Osteocyte (in vitro differentiated cells): ENCODE measurements around the gene TRAPPC3L. TPM values are rescaled to one million over a fixed set of nuclear protein-coding genes. Genes with fewer than 3 reads are reported as not detected.

ENCODE experiments used
- DNase-seq: peaks from one replicate; pipeline ENCODE4 v3.0.0; 2021; ENCODE audit warnings: mixed read lengths; ENCODE audit not compliant: unreplicated experiment; ENCODE audit errors: extremely low spot score
- H3K27ac Mint-ChIP-seq: one replicate; pipeline ENCODE4 v1.8.0; 2021; ENCODE audit warnings: mild to moderate bottlenecking, mixed read lengths; ENCODE audit not compliant: unreplicated experiment
- H3K27me3 Mint-ChIP-seq: one replicate; pipeline ENCODE4 v1.8.0; 2021; ENCODE audit warnings: mixed read lengths; ENCODE audit not compliant: unreplicated experiment
- H3K36me3 Mint-ChIP-seq: one replicate; pipeline ENCODE4 v1.8.0; 2021; ENCODE audit warnings: mixed read lengths; ENCODE audit not compliant: unreplicated experiment
- H3K4me1 Mint-ChIP-seq: one replicate; pipeline ENCODE4 v1.8.0; 2021; ENCODE audit warnings: mixed read lengths; ENCODE audit not compliant: unreplicated experiment
- H3K4me3 Mint-ChIP-seq: one replicate; pipeline ENCODE4 v1.8.0; 2021; ENCODE audit warnings: mild to moderate bottlenecking, moderate library complexity, mixed read lengths; ENCODE audit not compliant: unreplicated experiment
- H3K9me3 Mint-ChIP-seq: one replicate; pipeline ENCODE4 v1.8.0; 2021; ENCODE audit warnings: mixed read lengths; ENCODE audit not compliant: unreplicated experiment
- total RNA-seq: library from RNA; stranded (reverse); gene quantifications from 2 replicates; pipeline ENCODE4 v1.2.1, GENCODE V29; 2021
- TF ChIP-seq, protein P1 (sequence below): fragments of 200-600 bp; sonication (generic); IDR thresholded peaks from 2 replicates; pipeline ENCODE4 v1.5.0; 2021; ENCODE audit warnings: antibody characterized with exemption, mild to moderate bottlenecking, moderate library complexity

The TRAPPC3L gene
- total RNA-seq, 1 donor from 2014 or later = not detected

- H3K27me3 Mint-ChIP-seq = peaks cover 14% of the 10 kb centered on the region
- DNase-seq = peak; percentile 88
- H3K4me3 Mint-ChIP-seq = no peak overlapping the region
- H3K36me3 Mint-ChIP-seq = no peaks in the 10 kb centered on the region
- TF ChIP-seq, protein P1, sequence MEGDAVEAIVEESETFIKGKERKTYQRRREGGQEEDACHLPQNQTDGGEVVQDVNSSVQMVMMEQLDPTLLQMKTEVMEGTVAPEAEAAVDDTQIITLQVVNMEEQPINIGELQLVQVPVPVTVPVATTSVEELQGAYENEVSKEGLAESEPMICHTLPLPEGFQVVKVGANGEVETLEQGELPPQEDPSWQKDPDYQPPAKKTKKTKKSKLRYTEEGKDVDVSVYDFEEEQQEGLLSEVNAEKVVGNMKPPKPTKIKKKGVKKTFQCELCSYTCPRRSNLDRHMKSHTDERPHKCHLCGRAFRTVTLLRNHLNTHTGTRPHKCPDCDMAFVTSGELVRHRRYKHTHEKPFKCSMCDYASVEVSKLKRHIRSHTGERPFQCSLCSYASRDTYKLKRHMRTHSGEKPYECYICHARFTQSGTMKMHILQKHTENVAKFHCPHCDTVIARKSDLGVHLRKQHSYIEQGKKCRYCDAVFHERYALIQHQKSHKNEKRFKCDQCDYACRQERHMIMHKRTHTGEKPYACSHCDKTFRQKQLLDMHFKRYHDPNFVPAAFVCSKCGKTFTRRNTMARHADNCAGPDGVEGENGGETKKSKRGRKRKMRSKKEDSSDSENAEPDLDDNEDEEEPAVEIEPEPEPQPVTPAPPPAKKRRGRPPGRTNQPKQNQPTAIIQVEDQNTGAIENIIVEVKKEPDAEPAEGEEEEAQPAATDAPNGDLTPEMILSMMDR = peak; percentile 94
- H3K27ac Mint-ChIP-seq = no peak overlapping the region
- H3K4me1 Mint-ChIP-seq = peaks cover 4% of the 10 kb centered on the region
- H3K9me3 Mint-ChIP-seq = no peaks in the 10 kb centered on the region
These were observed 16.0 kb upstream of the TRAPPC3L start for GRCh38 chr6:116561377-116562018.

DNA sequence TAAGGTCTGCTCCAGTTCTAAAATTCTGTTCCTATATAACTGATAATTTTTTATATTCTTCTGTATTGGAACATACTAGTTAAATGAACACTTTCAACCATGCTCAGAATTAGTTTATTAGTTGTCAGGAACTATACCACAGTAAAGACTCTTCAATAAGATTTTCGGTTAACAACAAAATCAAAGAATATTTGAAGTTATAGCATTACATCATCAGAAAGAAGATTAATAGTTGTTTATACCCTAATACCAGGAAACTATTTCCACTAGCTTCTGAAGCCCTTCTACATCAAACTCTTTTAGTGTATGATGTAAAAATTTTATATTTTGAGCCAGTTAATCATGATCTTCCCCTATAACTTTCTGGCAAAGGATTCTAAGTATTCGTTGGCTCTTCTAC is 14.6 kb upstream of the TRAPPC3L start:
- DNase-seq = no peak
- peaks cover 8% of the 10 kb centered on the region for H3K27me3 Mint-ChIP-seq
- peaks cover 4% of the 10 kb centered on the region for H3K4me1 Mint-ChIP-seq
- no peak overlapping the region for H3K4me3 Mint-ChIP-seq
- H3K36me3 Mint-ChIP-seq = no peaks in the 10 kb centered on the region
- H3K9me3 Mint-ChIP-seq = no peaks in the 10 kb centered on the region
- TF ChIP-seq, protein P1 = no peak
- no peak overlapping the region for H3K27ac Mint-ChIP-seq

DNA sequence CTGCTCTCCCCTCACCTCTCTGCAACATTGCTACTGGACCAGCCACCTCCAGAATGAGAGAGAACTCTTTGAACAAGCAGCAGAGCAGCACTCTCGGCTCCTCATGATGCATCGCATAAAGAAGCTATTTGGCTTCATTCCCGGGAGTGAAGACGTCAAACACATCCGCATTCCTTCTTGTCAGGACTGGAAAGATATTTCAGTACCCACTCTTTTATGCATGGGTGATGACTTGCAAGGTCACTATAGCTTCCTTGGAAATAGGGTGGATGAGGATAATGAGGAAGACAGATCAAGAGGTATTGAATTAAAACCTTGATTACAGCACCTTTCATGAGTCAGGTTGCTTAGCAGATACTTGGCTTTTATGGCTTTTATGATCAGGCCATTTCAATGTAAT is 12.4 kb upstream of the TRAPPC3L start:
- no peak overlapping the region for H3K4me3 Mint-ChIP-seq
- no peak for DNase-seq
- H3K4me1 Mint-ChIP-seq = peaks cover 4% of the 10 kb centered on the region
- H3K27ac Mint-ChIP-seq = no peak overlapping the region
- TF ChIP-seq, protein P1 = no peak
- peaks cover 7% of the 10 kb centered on the region for H3K27me3 Mint-ChIP-seq
- H3K36me3 Mint-ChIP-seq = no peaks in the 10 kb centered on the region
- no peaks in the 10 kb centered on the region for H3K9me3 Mint-ChIP-seq

- Mint-ChIP-seq H3K9me3 (no peaks in the 10 kb centered on the region), H3K27ac (no peak overlapping the region), H3K36me3 (no peaks in the 10 kb centered on the region)
These were observed 11.4 kb upstream of the TRAPPC3L start for GRCh38 chr6:116556814-116557415.

DNA sequence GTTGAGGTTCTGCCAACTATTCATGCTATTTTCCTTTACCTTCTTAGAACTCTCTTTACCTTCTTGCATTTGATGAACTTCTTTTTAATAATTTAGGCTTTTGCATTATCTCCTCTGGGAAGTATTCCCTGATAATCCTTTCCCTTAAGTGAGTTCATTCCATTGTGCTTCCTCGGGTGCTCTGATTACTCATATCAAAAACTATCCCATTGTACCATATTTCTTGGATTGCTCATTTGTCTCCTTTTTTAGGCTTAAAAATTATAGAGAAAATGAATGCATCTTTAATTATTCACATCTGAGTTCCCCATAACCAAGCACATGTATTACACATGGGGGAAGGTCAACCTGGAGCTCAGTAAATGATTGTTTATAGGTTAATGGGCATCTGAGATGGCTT is 10.6 kb upstream of the TRAPPC3L start:
- H3K27ac Mint-ChIP-seq = no peak overlapping the region
- H3K9me3 Mint-ChIP-seq = no peaks in the 10 kb centered on the region
- peaks cover 4% of the 10 kb centered on the region for H3K4me1 Mint-ChIP-seq
- H3K36me3 Mint-ChIP-seq = no peaks in the 10 kb centered on the region
- TF ChIP-seq, protein P1 = no peak
- H3K4me3 Mint-ChIP-seq = no peak overlapping the region
- H3K27me3 Mint-ChIP-seq = peaks cover 13% of the 10 kb centered on the region
- DNase-seq = no peak

More at GRCh38 chr6:116556814-116557415, 11.4 kb upstream of the TRAPPC3L start:
- no peak overlapping the region for H3K4me3 Mint-ChIP-seq
- TF ChIP-seq, protein P1 = no peak
- peaks cover 4% of the 10 kb centered on the region for H3K4me1 Mint-ChIP-seq
- no peak for DNase-seq
- peaks cover 12% of the 10 kb centered on the region for H3K27me3 Mint-ChIP-seq
